Adrenal gland (tissue), 12 donors: Measurements from ENCODE around the gene MUS81. TPM values are rescaled to one million over a fixed set of nuclear protein-coding genes. Genes with fewer than 3 reads are reported as not detected.

Experiments used
- DNase-seq, 7 donors: peaks; one replicate each; pipeline ENCODE4 v3.0.0-alpha.2; 2019 to 2020
- H3K27ac ChIP-seq, 5 donors: fragments of 200-600 bp; sonication (generic) in 4 of 5; 1 replicate in 3 of 5; 2 replicates in 2 of 5; pipeline versions ENCODE4 v1.5.1 to v1.8.0; 2016 to 2020; ENCODE audit warnings: mild to moderate bottlenecking in 1 of 5
- H3K27me3 ChIP-seq: fragments of 200-600 bp; 2 replicates; pipeline ENCODE4 v1.8.0; 2021
- H3K36me3 ChIP-seq, 2 donors: fragments of 200-600 bp; replicated peaks in 1 of 2; 1 replicate in 1 of 2; 2 replicates in 1 of 2; pipeline versions ENCODE4 v1.5.1 to v1.8.0; 2018 to 2022
- H3K4me1 ChIP-seq, 2 donors: fragments of 200-600 bp; replicated peaks in 1 of 2; 1 replicate in 1 of 2; 2 replicates in 1 of 2; pipeline versions ENCODE4 v1.5.1 to v1.8.0; 2018 to 2021
- H3K4me3 ChIP-seq, 4 donors: fragments of 200-600 bp; sonication (generic) in 3 of 4; one replicate each; pipeline ENCODE4 v1.5.1; 2016 to 2018
- H3K9me3 ChIP-seq, 3 donors: fragments of 200-600 bp; sonication (generic) in 1 of 3; replicated peaks in 1 of 3; 1 replicate in 2 of 3; 2 replicates in 1 of 3; pipeline versions ENCODE4 v1.5.1 to v1.8.0; 2016 to 2021
- CTCF ChIP-seq, 6 experiments: fragments of 450-650 bp in 4 of 6; fragments of 200-600 bp in 2 of 6; sonication (generic) in 1 of 6; IDR thresholded peaks; 1 replicate in 5 of 6; 2 replicates in 1 of 6; pipeline versions ENCODE4 v1.5.1 to v1.8.0; 2016 to 2021; ENCODE audit warnings: antibody characterized with exemption in 6 of 6, mild to moderate bottlenecking in 2 of 6, moderate library complexity in 1 of 6
- POLR2A ChIP-seq, 2 donors: fragments of 450-650 bp; IDR thresholded peaks; one replicate each; pipeline ENCODE4 v1.6.1; 2017; ENCODE audit warnings: antibody characterized with exemption in 2 of 2, mild to moderate bottlenecking in 2 of 2, moderate library complexity in 1 of 2
- whole genome bisulfite sequencing, 4 donors: extraction: QIAGEN DNeasy Blood & Tissue Kit in 2 of 4; methylation state at CpG; one replicate each; pipeline versions ENCODE4 v1.1.5 to v1.1.7; 2013 to 2017; 5-methylcytosine and 5-hydroxymethylcytosine counted together
- intact Hi-C, 2 donors: fragments of 100-400 bp; cut with DNase I; formaldehyde crosslinking; loops; one replicate each; pipeline versions ENCODE4 v1.14.1 to v1.15.0; 2022 to 2023
- polyA plus RNA-seq, 3 donors: library from polyadenylated mRNA; stranded (reverse); fragments of 200-250 nt in 2 of 3; fragments of 350-450 nt in 1 of 3; fragmentation: Illumina TruSeq in 1 of 3; extraction: RNeasy Lipid Tissue Mini Kit (QIAGEN cat#74804) in 1 of 3; gene quantifications; one replicate each; pipeline ENCODE4 v1.2.3, GENCODE V29; 2013 to 2014
- total RNA-seq, 9 donors: library from RNA; depleted of rRNA in 4 of 9; stranded (reverse); fragments of >200 nt in 4 of 9; fragments of 120-200 nt in 1 of 9; fragmentation: NEBNext Ultra II Directional in 1 of 9; extraction: Animal tissue kit (Norgen Biotek cat#: 25700) in 1 of 9; gene quantifications; one replicate each; pipeline versions ENCODE4 v1.1.0 to v1.2.4, GENCODE V29; 2013 to 2023
- donor health status: healthy with polysubstance abuse.
- donor health status: Bipolar disorder and iron deficiency.
- donor health status: DM: yes; HTN: yes; CAD: no.
- donor health status: DM: no; HTN: no; CAD: no.
- donor health status: DM: no; HTN: no; CAD: no.
- donor health status: DM: yes; HTN: yes; CAD: no.

The MUS81 gene
- total and polyA plus RNA-seq, 12 donors = 16.1 to 147 (median 41.1) TPM

GRCh38 chr11:65833297-65834030, 26.8 kb upstream of the MUS81 start, which contains the start of gene SNX32:
Gene SNX32 (plus strand): TSS chr11:65833963. CDS start chr11:65834066, 103 bp downstream.
- intact Hi-C loops = no loop called here
- Histone ChIP-seq H3K4me3 (peak within 1 kb of the TSS; percentile 9 to 90 (median 44)), H3K36me3 (no peaks in the 10 kb centered on the region), H3K27me3 (no peaks in the 10 kb centered on the region), H3K4me1 (peaks cover 0 to 5% of the 10 kb centered on the region in 2 donors), H3K27ac (peak within 1 kb of the TSS in 1 of 5 donors; percentile 62), H3K9me3 (no peaks in the 10 kb centered on the region)
- TF ChIP-seq CTCF (IDR thresholded peaks at IDR 0.05) (no peak), POLR2A (IDR thresholded peaks at IDR 0.05) (no peak)
- peak; percentile 93 to 98 (median 96) for DNase-seq
- WGBS, 4 donors = 0 to 2% (median 0%) methylated on average over 32 to 63 of the region's 63 CpGs

- no peaks in the 10 kb centered on the region for H3K27me3 ChIP-seq
- no peak for TF ChIP-seq POLR2A (IDR thresholded peaks at IDR 0.05)
- no peak for TF ChIP-seq CTCF (IDR thresholded peaks at IDR 0.05)
- H3K27ac ChIP-seq = no peak overlapping the region
- peak overlapping the region in 1 of 4 donors; percentile 90 for H3K4me3 ChIP-seq
- intact Hi-C loops = no loop called here
- DNase-seq = no peak
- peaks cover 0 to 5% of the 10 kb centered on the region in 2 donors for H3K4me1 ChIP-seq
- no peaks in the 10 kb centered on the region for H3K9me3 ChIP-seq
- no peaks in the 10 kb centered on the region for H3K36me3 ChIP-seq
- 33 to 50% (median 39%) methylated on average over 6 of the region's 6 CpGs for WGBS, 4 donors
Measured at GRCh38 chr11:65834202-65834601, 26.0 kb upstream of the MUS81 start.

- intact Hi-C loops = no loop called here
- H3K27ac ChIP-seq = no peak overlapping the region
- no peak for DNase-seq
- no peaks in the 10 kb centered on the region for H3K27me3 ChIP-seq
- WGBS, 4 donors = 76 to 92% (median 90%) methylated on average over 4 of the region's 4 CpGs
- TF ChIP-seq CTCF (IDR thresholded peaks at IDR 0.05) (no peak), POLR2A (IDR thresholded peaks at IDR 0.05) (no peak)
- no peaks in the 10 kb centered on the region for H3K36me3 ChIP-seq
- H3K9me3 ChIP-seq = no peaks in the 10 kb centered on the region
- no peaks in the 10 kb centered on the region for H3K4me1 ChIP-seq
- no peak overlapping the region for H3K4me3 ChIP-seq
Measured at GRCh38 chr11:65842144-65842543, 18.1 kb upstream of the MUS81 start.

- H3K27me3 ChIP-seq = no peaks in the 10 kb centered on the region
- no peak for DNase-seq
- H3K9me3 ChIP-seq = no peaks in the 10 kb centered on the region
- no peak for TF ChIP-seq CTCF (IDR thresholded peaks at IDR 0.05)
- TF ChIP-seq POLR2A (IDR thresholded peaks at IDR 0.05) = no peak
- H3K27ac ChIP-seq = no peak overlapping the region
- H3K36me3 ChIP-seq = no peaks in the 10 kb centered on the region
- intact Hi-C loops = no loop called here
- 87 to 95% (median 91%) methylated on average over 3 of the region's 3 CpGs for WGBS, 4 donors
- H3K4me1 ChIP-seq = no peaks in the 10 kb centered on the region
- H3K4me3 ChIP-seq = no peak overlapping the region
Measured at GRCh38 chr11:65843811-65844210, 16.4 kb upstream of the MUS81 start.
